H1 (cell line): ENCODE measurements around the gene S1PR3. TPM values are rescaled to one million over a fixed set of nuclear protein-coding genes. Genes with fewer than 3 reads are reported as not detected.

ENCODE experiments used
- CTCF ChIA-PET: fragments of 300-600 bp; sonication (Branson Sonifier 250); formaldehyde crosslinking; loops from one replicate; lab custom pipeline; 2021; ENCODE audit not compliant: partially characterized antibody; lab: Charles Lee
- POLR2A ChIA-PET: fragments of 300-600 bp; sonication (Branson Sonifier 250); formaldehyde crosslinking; loops from one replicate; lab custom pipeline; 2021; ENCODE audit warnings: inconsistent platforms; ENCODE audit not compliant: partially characterized antibody; lab: Charles Lee
- DNase-seq, 2 experiments: peaks; one replicate each; pipeline versions ENCODE4 v3.0.0 to v3.0.0-alpha.2; 2010 to 2022; ENCODE audit warnings: low spot score in 2 of 2, low read depth in 1 of 2, mixed read lengths in 1 of 2
- FAIRE-seq: peaks from 2 replicates; lab custom pipeline; 2011; peaks lifted over from hg19 to GRCh38; lab: Jason Lieb, UNC
- H2AFZ ChIP-seq: 2 replicates; pipeline ENCODE4 v1.8.1; 2012; ENCODE audit warnings: low read length, inconsistent platforms
- H2AK5ac ChIP-seq: 2 replicates; pipeline ENCODE4 v1.6.1; 2013; ENCODE audit warnings: low read depth, low read length
- H2BK120ac ChIP-seq: replicated peaks from 2 replicates; pipeline ENCODE3; 2013; ENCODE audit warnings: low read depth, low read length, inconsistent platforms
- H2BK12ac ChIP-seq: 2 replicates; pipeline ENCODE4 v1.6.1; 2013; ENCODE audit warnings: low read depth, low read length
- H2BK15ac ChIP-seq: 2 replicates; pipeline ENCODE4 v1.6.1; 2013; ENCODE audit warnings: low read length
- H2BK20ac ChIP-seq: 2 replicates; pipeline ENCODE4 v1.6.1; 2013; ENCODE audit warnings: low read length
- H2BK5ac ChIP-seq: 2 replicates; pipeline ENCODE4 v1.6.1; 2013; ENCODE audit warnings: low read depth, low read length
- H3K14ac ChIP-seq: 2 replicates; pipeline ENCODE4 v1.6.1; 2013; ENCODE audit warnings: inconsistent platforms; ENCODE audit not compliant: insufficient read length
- H3K18ac ChIP-seq: 2 replicates; pipeline ENCODE4 v1.6.1; 2013; ENCODE audit warnings: low read length; ENCODE audit errors: extremely low read depth
- H3K23ac ChIP-seq: 2 replicates; pipeline ENCODE4 v1.6.1; 2013; ENCODE audit warnings: inconsistent platforms; ENCODE audit not compliant: insufficient read length
- H3K23me2 ChIP-seq: 2 replicates; pipeline ENCODE4 v1.6.1; 2013; ENCODE audit warnings: low read depth, low read length
- H3K27ac ChIP-seq: 2 replicates; pipeline ENCODE4 v1.6.1; 2011; ENCODE audit warnings: low read depth, low read length, inconsistent platforms
- H3K27me3 ChIP-seq, 4 experiments: replicated peaks in 1 of 4; 1 replicate in 1 of 4; 2 replicates in 3 of 4; pipeline versions ENCODE4 v1.6.1 to v1.8.1; 2011 to 2013; ENCODE audit warnings: low read length in 3 of 4, mild to moderate bottlenecking in 3 of 4, inconsistent platforms in 2 of 4, mixed read lengths in 2 of 4, moderate library complexity in 1 of 4; ENCODE audit not compliant: control insufficient read depth in 3 of 4, insufficient read depth in 3 of 4; ENCODE audit errors: extremely low read depth in 1 of 4
- H3K36me3 ChIP-seq, 4 experiments: 2 replicates each; pipeline versions ENCODE4 v1.6.1 to v1.8.1; 2011 to 2013; ENCODE audit warnings: mild to moderate bottlenecking in 4 of 4, low read length in 3 of 4, moderate library complexity in 2 of 4, control low read depth in 1 of 4, inconsistent platforms in 1 of 4; ENCODE audit not compliant: insufficient read depth in 4 of 4, control insufficient read depth in 2 of 4
- H3K4ac ChIP-seq: replicated peaks from 2 replicates; pipeline ENCODE3; 2013; ENCODE audit warnings: low read length, low read depth, mixed read lengths, inconsistent platforms; ENCODE audit not compliant: insufficient read length
- H3K4me1 ChIP-seq, 4 experiments: replicated peaks in 1 of 4; 1 replicate in 1 of 4; 2 replicates in 3 of 4; pipeline versions ENCODE4 v1.6.1 to v1.8.1; 2011 to 2013; ENCODE audit warnings: low read length in 3 of 4, inconsistent platforms in 2 of 4, mixed read lengths in 1 of 4; ENCODE audit not compliant: insufficient read depth in 4 of 4, control insufficient read depth in 3 of 4
- H3K4me2 ChIP-seq, 2 experiments: 2 replicates each; pipeline versions ENCODE4 v1.6.1 to v1.8.1; 2011 to 2013; ENCODE audit warnings: low read depth in 2 of 2, low read length in 2 of 2, control low read depth in 1 of 2, inconsistent platforms in 1 of 2, mild to moderate bottlenecking in 1 of 2; ENCODE audit not compliant: insufficient read depth in 1 of 2
- H3K4me3 ChIP-seq, 4 experiments: fragments of 200-600, 300-600 bp in 1 of 4; sonication (generic), shearing (Covaris generic), sonication (Bioruptor Twin) in 1 of 4; 2 replicates each; pipeline versions ENCODE4 v1.5.1 to v1.8.1; 2011 to 2016; ENCODE audit warnings: low read length in 4 of 4, low read depth in 3 of 4, control low read depth in 2 of 4, inconsistent platforms in 2 of 4, mild to moderate bottlenecking in 2 of 4, mixed read lengths in 1 of 4, moderate library complexity in 1 of 4; ENCODE audit not compliant: insufficient read depth in 2 of 4; ENCODE audit errors: extremely low read depth in 1 of 4
- H3K56ac ChIP-seq: replicated peaks from 2 replicates; pipeline ENCODE3; 2013; ENCODE audit warnings: low read depth, mild to moderate bottlenecking, mixed read lengths, low read length, inconsistent platforms; ENCODE audit not compliant: insufficient read length
- H3K79me1 ChIP-seq: 2 replicates; pipeline ENCODE4 v1.6.1; 2013; ENCODE audit warnings: low read depth, low read length, control low read depth
- H3K79me2 ChIP-seq, 2 experiments: 2 replicates each; pipeline versions ENCODE4 v1.6.1 to v1.8.1; 2012 to 2013; ENCODE audit warnings: low read length in 2 of 2, mild to moderate bottlenecking in 2 of 2, inconsistent platforms in 1 of 2; ENCODE audit not compliant: insufficient read depth in 2 of 2, control insufficient read depth in 1 of 2
- H3K9ac ChIP-seq, 4 experiments: replicated peaks in 1 of 4; 1 replicate in 1 of 4; 2 replicates in 3 of 4; pipeline versions ENCODE4 v1.6.1 to v1.8.1; 2011 to 2013; ENCODE audit warnings: low read depth in 3 of 4, low read length in 3 of 4, control low read depth in 2 of 4, mild to moderate bottlenecking in 2 of 4, moderate library complexity in 2 of 4, inconsistent platforms in 1 of 4; ENCODE audit errors: extremely low read depth in 1 of 4
- H3K9me3 ChIP-seq, 2 experiments: 2 replicates each; pipeline versions ENCODE4 v1.6.1 to v1.8.1; 2012 to 2013; ENCODE audit warnings: mild to moderate bottlenecking in 2 of 2, moderate library complexity in 2 of 2, control low read depth in 1 of 2, inconsistent platforms in 1 of 2, low read depth in 1 of 2, low read length in 1 of 2, mixed read lengths in 1 of 2; ENCODE audit not compliant: insufficient read depth in 2 of 2
- H4K20me1 ChIP-seq, 2 experiments: replicated peaks in 1 of 2; 2 replicates each; pipeline versions ENCODE3 to v1.8.1; 2011 to 2013; ENCODE audit warnings: inconsistent platforms in 2 of 2, low read length in 2 of 2, mild to moderate bottlenecking in 1 of 2; ENCODE audit not compliant: insufficient read depth in 2 of 2, control insufficient read depth in 1 of 2
- H4K5ac ChIP-seq: 2 replicates; pipeline ENCODE4 v1.6.1; 2013; ENCODE audit warnings: low read length, low read depth, mixed read lengths, inconsistent platforms; ENCODE audit not compliant: insufficient read length
- H4K8ac ChIP-seq: 2 replicates; pipeline ENCODE4 v1.8.0; 2013; ENCODE audit warnings: mild to moderate bottlenecking, moderate library complexity, low read length, inconsistent platforms; ENCODE audit not compliant: insufficient read depth; ENCODE audit errors: extremely low read depth
- H4K91ac ChIP-seq: replicated peaks from 2 replicates; pipeline ENCODE3; 2013; ENCODE audit warnings: low read length, mixed read lengths, inconsistent platforms; ENCODE audit not compliant: insufficient read length
- BCL11A ChIP-seq, 2 experiments: IDR thresholded peaks; one replicate each; pipeline ENCODE4 v1.6.1; 2011; ENCODE audit warnings: low read depth in 2 of 2, low read length in 2 of 2, mild to moderate bottlenecking in 2 of 2
- CBX5 ChIP-seq: fragments of 300-800, 300-1000 bp; sonication (generic); IDR thresholded peaks from 2 replicates; pipeline ENCODE4 v1.7.1; 2016; ENCODE audit warnings: antibody characterized with exemption, low read length, low read depth
- JUN ChIP-seq: IDR thresholded peaks from 2 replicates; pipeline ENCODE4 v1.6.1; 2011; ENCODE audit warnings: low read depth, mild to moderate bottlenecking, improper control_type of control experiment, low read length
- KDM1A ChIP-seq: fragments of 200-600, 300-600 bp; sonication (generic); IDR thresholded peaks from 2 replicates; pipeline ENCODE4 v1.7.1; 2016; ENCODE audit warnings: mild to moderate bottlenecking, low read length, borderline replicate concordance
- PHF8 ChIP-seq: fragments of 200-600 bp; sonication (generic); conservative IDR thresholded peaks from 2 replicates; pipeline ENCODE4 v1.7.1; 2012; ENCODE audit warnings: low read depth, mild to moderate bottlenecking, inconsistent platforms, low read length, moderate library complexity
- POLR2A ChIP-seq, 2 experiments: IDR thresholded peaks; 1 replicate in 1 of 2; 2 replicates in 1 of 2; pipeline ENCODE4 v1.6.1; 2011; ENCODE audit warnings: low read depth in 2 of 2, low read length in 2 of 2, mild to moderate bottlenecking in 2 of 2; ENCODE audit errors: control extremely low read depth in 1 of 2
- SIN3A ChIP-seq, 2 experiments: IDR thresholded peaks in 1 of 2; conservative IDR thresholded peaks in 1 of 2; 2 replicates each; pipeline ENCODE4 v1.6.1; 2011 to 2012; ENCODE audit warnings: low read length in 2 of 2, improper control_type of control experiment in 1 of 2, low read depth in 1 of 2, mild to moderate bottlenecking in 1 of 2
- SIX5 ChIP-seq: IDR thresholded peaks from 2 replicates; pipeline ENCODE4 v1.6.1; 2011; ENCODE audit warnings: mild to moderate bottlenecking, low read depth, low read length
- SP4 ChIP-seq: IDR thresholded peaks from 2 replicates; pipeline ENCODE4 v1.6.1; 2012; ENCODE audit warnings: low read length, inconsistent platforms
- SRF ChIP-seq: IDR thresholded peaks from 2 replicates; pipeline ENCODE4 v1.6.1; 2011; ENCODE audit warnings: mild to moderate bottlenecking, low read depth, low read length, moderate library complexity
- WGBS, 2 experiments: shearing (Covaris generic) in 1 of 2; methylation state at CpG; one replicate each; pipeline versions ENCODE4 v1.1.6 to v1.1.7; 2013 to 2015; ENCODE audit warnings: low lambda C conversion rate in 2 of 2, mixed read lengths in 2 of 2, inconsistent platforms in 1 of 2, low coverage in 1 of 2, missing lambda C conversion rate in 1 of 2; ENCODE audit not compliant: insufficient replicate concordance in 2 of 2, insufficient coverage in 1 of 2, insufficient read length in 1 of 2; ENCODE audit errors: extremely low coverage in 1 of 2, missing lambda C conversion rate in 1 of 2; 5-methylcytosine and 5-hydroxymethylcytosine counted together
- polyA plus RNA-seq, 7 experiments: library from polyadenylated mRNA; depleted of rRNA in 3 of 7; stranded (reverse) in 5 of 7; unstranded in 2 of 7; fragments of >200 nt in 5 of 7; fragments of 200-250 nt in 2 of 7; gene quantifications; 1 replicate in 5 of 7; 2 replicates in 1 of 7; 4 replicates in 1 of 7; pipeline versions ENCODE4 v1.2.1 to v1.2.3, GENCODE V29; 2011 to 2013; ENCODE audit warnings: missing spikeins in 2 of 7, mixed read lengths in 2 of 7
- total RNA-seq: library from RNA; stranded (reverse); fragmentation: NEBNext Ultra II Directional; extraction: Animal tissue kit (Norgen Biotek cat#: 25700); gene quantifications from 2 replicates; pipeline ENCODE4 v1.2.1, GENCODE V29; 2021

The S1PR3 gene
- total and polyA plus RNA-seq, 2 of the 8 experiments (the other 6 are each of a cell fraction or from before 2014, with no cell fraction given): 3.7 to 6.4 TPM

DNA sequence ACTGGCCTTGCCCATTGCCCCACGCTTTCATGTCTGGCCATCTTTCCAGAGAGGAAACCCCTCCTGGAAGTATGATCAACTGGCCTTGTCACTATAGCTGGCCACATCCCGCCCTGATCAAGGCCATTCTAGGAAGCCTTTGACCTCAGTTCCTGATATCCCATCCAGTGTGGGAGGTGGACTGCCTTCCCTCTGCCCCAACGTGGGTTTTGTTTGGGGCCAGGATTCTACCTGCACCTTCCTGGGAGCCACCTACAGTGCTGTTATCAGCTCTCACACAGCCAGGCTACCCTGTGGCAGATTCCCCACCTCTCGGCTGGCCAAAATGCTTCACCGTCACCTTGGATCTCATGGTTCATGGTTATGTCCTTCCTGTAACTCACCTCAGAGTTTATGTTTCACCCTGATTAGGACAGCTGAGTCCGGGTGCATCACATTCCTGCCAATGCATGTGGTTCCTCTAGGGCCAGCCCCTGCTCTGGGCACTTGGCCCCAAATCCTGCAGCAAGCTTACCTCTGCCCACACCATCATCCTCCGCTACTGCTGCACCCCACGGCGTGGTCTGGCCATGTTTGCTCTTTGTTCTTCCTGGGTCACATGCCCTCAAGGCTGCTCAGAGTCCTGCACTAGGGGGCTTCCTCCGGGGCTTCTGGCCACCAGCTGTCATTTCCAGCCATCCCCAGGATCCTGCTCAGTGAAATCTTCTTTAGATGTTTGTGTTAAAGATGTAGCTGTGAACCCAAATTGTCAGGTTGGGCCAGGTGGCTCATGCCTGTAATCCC is 24.2 kb upstream of the S1PR3 start:
- no peaks in the 10 kb centered on the region for H3K23me2 ChIP-seq
- H2BK5ac ChIP-seq: no peak overlapping the region
- no peak overlapping the region for H2BK15ac ChIP-seq
- H3K4me1 ChIP-seq: peaks cover 0 to 7% (median 4%) of the 10 kb centered on the region in 4 experiments; a peak in 3 of 7 replicates
- H2AFZ ChIP-seq: no peak overlapping the region
- FAIRE-seq: no peak
- CTCF ChIA-PET: interaction anchor here (1.0 kb wide), 1 partner anchor 23 kb away, joined by 3 read pairs; no protein-coding TSS in a partner anchor
- H3K4me3 ChIP-seq: no peak overlapping the region
- H3K27ac ChIP-seq: no peak overlapping the region
- H3K36me3 ChIP-seq: no peaks in the 10 kb centered on the region
- no peaks in the 10 kb centered on the region for H4K20me1 ChIP-seq
- H2BK120ac ChIP-seq: no peak overlapping the region
- no peak overlapping the region for H2AK5ac ChIP-seq
- no peak overlapping the region for H3K4me2 ChIP-seq
- H3K23ac ChIP-seq: no peak overlapping the region
- no peak overlapping the region; the same call in 1 of the 2 replicates for H3K18ac ChIP-seq
- H3K56ac ChIP-seq: no peak overlapping the region
- H3K14ac ChIP-seq: no peak overlapping the region
- H3K9me3 ChIP-seq: no peaks in the 10 kb centered on the region
- no peaks in the 10 kb centered on the region for H3K79me1 ChIP-seq
- H3K79me2 ChIP-seq: no peaks in the 10 kb centered on the region
- H3K4ac ChIP-seq: no peak overlapping the region
- DNase-seq: no peak
- H4K5ac ChIP-seq: no peak overlapping the region
- no peak overlapping the region for H2BK12ac ChIP-seq
- peaks cover 0 to 3% (median 0%) of the 10 kb centered on the region in 4 experiments; a peak in 1 of 7 replicates for H3K27me3 ChIP-seq
- POLR2A ChIA-PET: no interaction called here
- no peak overlapping the region for H3K9ac ChIP-seq
- WGBS, 2 experiments: 90% methylated on average over 10 of the region's 10 CpGs; no CpG with 5 or more reads in 1 of the 2 experiments
- H2BK20ac ChIP-seq: no peak overlapping the region
- peak overlapping the region; percentile 66 for H4K91ac ChIP-seq
- no peak overlapping the region; the same call in 1 of the 2 replicates for H4K8ac ChIP-seq
- TF ChIP-seq BCL11A (IDR thresholded peaks at IDR 0.05; ENCODE audit: low read depth in 2 of 2, low read length in 2 of 2) (no peak), SIX5 (no peak), PHF8 (no peak), POLR2A (IDR thresholded peaks at IDR 0.05; ENCODE audit: control extremely low read depth in 1 of 2, low read depth in 2 of 2, low read length in 2 of 2) (no peak), SP4 (no peak), JUN (no peak), CBX5 (no peak), SRF (no peak), KDM1A (no peak), SIN3A (conservative IDR thresholded peaks at IDR 0.05 in 1 of 2, IDR thresholded peaks at IDR 0.05 in 1 of 2; ENCODE audit: low read depth in 1 of 2, low read length in 2 of 2) (no peak)
